H1 (cell line): Measurements from ENCODE around the gene TMEM151B. TPM values are rescaled to one million over a fixed set of nuclear protein-coding genes. Genes with fewer than 3 reads are reported as not detected.

ENCODE experiments used
- CTCF ChIA-PET: fragments of 300-600 bp; sonication (Branson Sonifier 250); formaldehyde crosslinking; loops from one replicate; lab custom pipeline; 2021; ENCODE audit not compliant: partially characterized antibody; lab: Charles Lee
- POLR2A ChIA-PET: fragments of 300-600 bp; sonication (Branson Sonifier 250); formaldehyde crosslinking; loops from one replicate; lab custom pipeline; 2021; ENCODE audit warnings: inconsistent platforms; ENCODE audit not compliant: partially characterized antibody; lab: Charles Lee
- DNase-seq, 2 experiments: peaks; one replicate each; pipeline versions ENCODE4 v3.0.0 to v3.0.0-alpha.2; 2010 to 2022; ENCODE audit warnings: low spot score in 2 of 2, low read depth in 1 of 2, mixed read lengths in 1 of 2
- FAIRE-seq: peaks from 2 replicates; lab custom pipeline; 2011; peaks lifted over from hg19 to GRCh38; lab: Jason Lieb, UNC
- H2AFZ ChIP-seq: 2 replicates; pipeline ENCODE4 v1.8.1; 2012; ENCODE audit warnings: low read length, inconsistent platforms
- H2AK5ac ChIP-seq: 2 replicates; pipeline ENCODE4 v1.6.1; 2013; ENCODE audit warnings: low read depth, low read length
- H2BK120ac ChIP-seq: replicated peaks from 2 replicates; pipeline ENCODE3; 2013; ENCODE audit warnings: low read depth, low read length, inconsistent platforms
- H2BK12ac ChIP-seq: 2 replicates; pipeline ENCODE4 v1.6.1; 2013; ENCODE audit warnings: low read depth, low read length
- H2BK15ac ChIP-seq: 2 replicates; pipeline ENCODE4 v1.6.1; 2013; ENCODE audit warnings: low read length
- H2BK20ac ChIP-seq: 2 replicates; pipeline ENCODE4 v1.6.1; 2013; ENCODE audit warnings: low read length
- H2BK5ac ChIP-seq: 2 replicates; pipeline ENCODE4 v1.6.1; 2013; ENCODE audit warnings: low read depth, low read length
- H3K14ac ChIP-seq: 2 replicates; pipeline ENCODE4 v1.6.1; 2013; ENCODE audit warnings: inconsistent platforms; ENCODE audit not compliant: insufficient read length
- H3K18ac ChIP-seq: 2 replicates; pipeline ENCODE4 v1.6.1; 2013; ENCODE audit warnings: low read length; ENCODE audit errors: extremely low read depth
- H3K23ac ChIP-seq: 2 replicates; pipeline ENCODE4 v1.6.1; 2013; ENCODE audit warnings: inconsistent platforms; ENCODE audit not compliant: insufficient read length
- H3K23me2 ChIP-seq: 2 replicates; pipeline ENCODE4 v1.6.1; 2013; ENCODE audit warnings: low read depth, low read length
- H3K27ac ChIP-seq: 2 replicates; pipeline ENCODE4 v1.6.1; 2011; ENCODE audit warnings: low read depth, low read length, inconsistent platforms
- H3K27me3 ChIP-seq, 4 experiments: replicated peaks in 1 of 4; 1 replicate in 1 of 4; 2 replicates in 3 of 4; pipeline versions ENCODE4 v1.6.1 to v1.8.1; 2011 to 2013; ENCODE audit warnings: low read length in 3 of 4, mild to moderate bottlenecking in 3 of 4, inconsistent platforms in 2 of 4, mixed read lengths in 2 of 4, moderate library complexity in 1 of 4; ENCODE audit not compliant: control insufficient read depth in 3 of 4, insufficient read depth in 3 of 4; ENCODE audit errors: extremely low read depth in 1 of 4
- H3K36me3 ChIP-seq, 4 experiments: 2 replicates each; pipeline versions ENCODE4 v1.6.1 to v1.8.1; 2011 to 2013; ENCODE audit warnings: mild to moderate bottlenecking in 4 of 4, low read length in 3 of 4, moderate library complexity in 2 of 4, control low read depth in 1 of 4, inconsistent platforms in 1 of 4; ENCODE audit not compliant: insufficient read depth in 4 of 4, control insufficient read depth in 2 of 4
- H3K4ac ChIP-seq: replicated peaks from 2 replicates; pipeline ENCODE3; 2013; ENCODE audit warnings: low read length, low read depth, mixed read lengths, inconsistent platforms; ENCODE audit not compliant: insufficient read length
- H3K4me1 ChIP-seq, 4 experiments: replicated peaks in 1 of 4; 1 replicate in 1 of 4; 2 replicates in 3 of 4; pipeline versions ENCODE4 v1.6.1 to v1.8.1; 2011 to 2013; ENCODE audit warnings: low read length in 3 of 4, inconsistent platforms in 2 of 4, mixed read lengths in 1 of 4; ENCODE audit not compliant: insufficient read depth in 4 of 4, control insufficient read depth in 3 of 4
- H3K4me2 ChIP-seq, 2 experiments: 2 replicates each; pipeline versions ENCODE4 v1.6.1 to v1.8.1; 2011 to 2013; ENCODE audit warnings: low read depth in 2 of 2, low read length in 2 of 2, control low read depth in 1 of 2, inconsistent platforms in 1 of 2, mild to moderate bottlenecking in 1 of 2; ENCODE audit not compliant: insufficient read depth in 1 of 2
- H3K4me3 ChIP-seq, 4 experiments: fragments of 200-600, 300-600 bp in 1 of 4; sonication (generic), shearing (Covaris generic), sonication (Bioruptor Twin) in 1 of 4; 2 replicates each; pipeline versions ENCODE4 v1.5.1 to v1.8.1; 2011 to 2016; ENCODE audit warnings: low read length in 4 of 4, low read depth in 3 of 4, control low read depth in 2 of 4, inconsistent platforms in 2 of 4, mild to moderate bottlenecking in 2 of 4, mixed read lengths in 1 of 4, moderate library complexity in 1 of 4; ENCODE audit not compliant: insufficient read depth in 2 of 4; ENCODE audit errors: extremely low read depth in 1 of 4
- H3K56ac ChIP-seq: replicated peaks from 2 replicates; pipeline ENCODE3; 2013; ENCODE audit warnings: low read depth, mild to moderate bottlenecking, mixed read lengths, low read length, inconsistent platforms; ENCODE audit not compliant: insufficient read length
- H3K79me1 ChIP-seq: 2 replicates; pipeline ENCODE4 v1.6.1; 2013; ENCODE audit warnings: low read depth, low read length, control low read depth
- H3K79me2 ChIP-seq, 2 experiments: 2 replicates each; pipeline versions ENCODE4 v1.6.1 to v1.8.1; 2012 to 2013; ENCODE audit warnings: low read length in 2 of 2, mild to moderate bottlenecking in 2 of 2, inconsistent platforms in 1 of 2; ENCODE audit not compliant: insufficient read depth in 2 of 2, control insufficient read depth in 1 of 2
- H3K9ac ChIP-seq, 4 experiments: replicated peaks in 1 of 4; 1 replicate in 1 of 4; 2 replicates in 3 of 4; pipeline versions ENCODE4 v1.6.1 to v1.8.1; 2011 to 2013; ENCODE audit warnings: low read depth in 3 of 4, low read length in 3 of 4, control low read depth in 2 of 4, mild to moderate bottlenecking in 2 of 4, moderate library complexity in 2 of 4, inconsistent platforms in 1 of 4; ENCODE audit errors: extremely low read depth in 1 of 4
- H3K9me3 ChIP-seq, 2 experiments: 2 replicates each; pipeline versions ENCODE4 v1.6.1 to v1.8.1; 2012 to 2013; ENCODE audit warnings: mild to moderate bottlenecking in 2 of 2, moderate library complexity in 2 of 2, control low read depth in 1 of 2, inconsistent platforms in 1 of 2, low read depth in 1 of 2, low read length in 1 of 2, mixed read lengths in 1 of 2; ENCODE audit not compliant: insufficient read depth in 2 of 2
- H4K20me1 ChIP-seq, 2 experiments: replicated peaks in 1 of 2; 2 replicates each; pipeline versions ENCODE3 to v1.8.1; 2011 to 2013; ENCODE audit warnings: inconsistent platforms in 2 of 2, low read length in 2 of 2, mild to moderate bottlenecking in 1 of 2; ENCODE audit not compliant: insufficient read depth in 2 of 2, control insufficient read depth in 1 of 2
- H4K5ac ChIP-seq: 2 replicates; pipeline ENCODE4 v1.6.1; 2013; ENCODE audit warnings: low read length, low read depth, mixed read lengths, inconsistent platforms; ENCODE audit not compliant: insufficient read length
- H4K8ac ChIP-seq: 2 replicates; pipeline ENCODE4 v1.8.0; 2013; ENCODE audit warnings: mild to moderate bottlenecking, moderate library complexity, low read length, inconsistent platforms; ENCODE audit not compliant: insufficient read depth; ENCODE audit errors: extremely low read depth
- H4K91ac ChIP-seq: replicated peaks from 2 replicates; pipeline ENCODE3; 2013; ENCODE audit warnings: low read length, mixed read lengths, inconsistent platforms; ENCODE audit not compliant: insufficient read length
- ATF2 ChIP-seq: IDR thresholded peaks from 2 replicates; pipeline ENCODE4 v1.6.1; 2012; ENCODE audit warnings: low read length, inconsistent platforms
- BACH1 ChIP-seq: IDR thresholded peaks from 2 replicates; pipeline ENCODE4 v1.6.1; 2012; ENCODE audit warnings: low read length, improper control_type of control experiment
- E2F6 ChIP-seq: IDR thresholded peaks from 2 replicates; pipeline ENCODE4 v1.6.1; 2012; ENCODE audit warnings: inconsistent platforms
- KDM1A ChIP-seq: fragments of 200-600, 300-600 bp; sonication (generic); IDR thresholded peaks from 2 replicates; pipeline ENCODE4 v1.7.1; 2016; ENCODE audit warnings: mild to moderate bottlenecking, low read length, borderline replicate concordance
- KDM4A ChIP-seq: IDR thresholded peaks from one replicate; pipeline ENCODE4 v1.7.1; 2012; ENCODE audit warnings: low read depth, mild to moderate bottlenecking, moderate library complexity, low read length, inconsistent platforms; ENCODE audit not compliant: severe bottlenecking
- PHF8 ChIP-seq: fragments of 200-600 bp; sonication (generic); conservative IDR thresholded peaks from 2 replicates; pipeline ENCODE4 v1.7.1; 2012; ENCODE audit warnings: low read depth, mild to moderate bottlenecking, inconsistent platforms, low read length, moderate library complexity
- POLR2A ChIP-seq, 2 experiments: IDR thresholded peaks; 1 replicate in 1 of 2; 2 replicates in 1 of 2; pipeline ENCODE4 v1.6.1; 2011; ENCODE audit warnings: low read depth in 2 of 2, low read length in 2 of 2, mild to moderate bottlenecking in 2 of 2; ENCODE audit errors: control extremely low read depth in 1 of 2
- RNF2 ChIP-seq: fragments of 200-900, 300-1000 bp; sonication (generic); IDR thresholded peaks from 2 replicates; pipeline ENCODE4 v1.7.1; 2016; ENCODE audit warnings: borderline replicate concordance, low read depth, mild to moderate bottlenecking, antibody characterized with exemption, low read length; ENCODE audit not compliant: poor library complexity, severe bottlenecking; ENCODE audit errors: missing control alignments
- SAP30 ChIP-seq: fragments of 300-600 bp; sonication (generic); IDR thresholded peaks from 2 replicates; pipeline ENCODE4 v1.7.1; 2012; ENCODE audit warnings: low read length, moderate library complexity, mild to moderate bottlenecking, inconsistent platforms; ENCODE audit not compliant: insufficient read depth, insufficient replicate concordance
- WGBS, 2 experiments: shearing (Covaris generic) in 1 of 2; methylation state at CpG; one replicate each; pipeline versions ENCODE4 v1.1.6 to v1.1.7; 2013 to 2015; ENCODE audit warnings: low lambda C conversion rate in 2 of 2, mixed read lengths in 2 of 2, inconsistent platforms in 1 of 2, low coverage in 1 of 2, missing lambda C conversion rate in 1 of 2; ENCODE audit not compliant: insufficient replicate concordance in 2 of 2, insufficient coverage in 1 of 2, insufficient read length in 1 of 2; ENCODE audit errors: extremely low coverage in 1 of 2, missing lambda C conversion rate in 1 of 2; 5-methylcytosine and 5-hydroxymethylcytosine counted together
- polyA plus RNA-seq, 7 experiments: library from polyadenylated mRNA; depleted of rRNA in 3 of 7; stranded (reverse) in 5 of 7; unstranded in 2 of 7; fragments of >200 nt in 5 of 7; fragments of 200-250 nt in 2 of 7; gene quantifications; 1 replicate in 5 of 7; 2 replicates in 1 of 7; 4 replicates in 1 of 7; pipeline versions ENCODE4 v1.2.1 to v1.2.3, GENCODE V29; 2011 to 2013; ENCODE audit warnings: missing spikeins in 2 of 7, mixed read lengths in 2 of 7
- total RNA-seq: library from RNA; stranded (reverse); fragmentation: NEBNext Ultra II Directional; extraction: Animal tissue kit (Norgen Biotek cat#: 25700); gene quantifications from 2 replicates; pipeline ENCODE4 v1.2.1, GENCODE V29; 2021
- TF ChIP-seq, protein P1 (sequence below): IDR thresholded peaks from 2 replicates; pipeline ENCODE4 v1.6.1; 2012; ENCODE audit warnings: inconsistent platforms

Gene TMEM151B
- total and polyA plus RNA-seq, 2 of the 8 experiments (the other 6 are each of a cell fraction or from before 2014, with no cell fraction given), result 8.0 to 15.5 TPM

DNA sequence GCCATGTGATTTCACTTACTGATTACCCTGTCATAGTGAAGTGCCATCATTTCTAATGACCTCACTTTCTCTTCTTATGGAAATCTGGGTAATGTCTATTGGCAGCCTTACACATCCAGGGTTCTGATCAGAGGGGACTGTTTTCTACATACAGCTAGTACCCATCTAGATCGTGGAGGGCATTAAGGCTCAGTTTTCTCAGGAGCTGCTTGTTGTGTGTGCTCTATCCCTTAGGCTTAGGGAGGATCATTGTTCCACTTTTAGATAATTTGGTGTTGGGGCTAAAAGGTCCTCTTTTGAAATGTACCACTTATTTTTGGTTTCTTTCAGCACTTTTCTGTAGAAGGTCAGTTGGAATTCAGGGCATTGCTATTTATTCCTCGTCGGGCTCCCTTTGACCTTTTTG lies 19.5 kb upstream of the TMEM151B start:
- CTCF ChIA-PET, result interaction anchor here (1.1 to 2.4 kb wide), 4 partner anchors 16 to 156 kb away, joined by 3 to 19 read pairs (median 5); no protein-coding TSS in a partner anchor
- TF ChIP-seq KDM1A (no peak), RNF2 (no peak), E2F6 (no peak), POLR2A (IDR thresholded peaks at IDR 0.05; ENCODE audit: control extremely low read depth in 1 of 2, low read depth in 2 of 2, low read length in 2 of 2) (peak in 1 of 2 experiments; percentile 70; a peak in 2 of 3 replicates), SAP30 (no peak), ATF2 (0 out of 2 replicates have a peak, but pooled peaks have one; percentile 43), PHF8 (no peak), BACH1 (no peak), KDM4A (no peak)
- TF ChIP-seq, protein P1, sequence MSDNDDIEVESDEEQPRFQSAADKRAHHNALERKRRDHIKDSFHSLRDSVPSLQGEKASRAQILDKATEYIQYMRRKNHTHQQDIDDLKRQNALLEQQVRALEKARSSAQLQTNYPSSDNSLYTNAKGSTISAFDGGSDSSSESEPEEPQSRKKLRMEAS, result no peak
- Histone ChIP-seq H3K36me3 (peaks cover 54 to 79% (median 68%) of the 10 kb centered on the region in 4 experiments), H2BK15ac (no peak overlapping the region), H2BK5ac (no peak overlapping the region), H3K79me2 (peaks cover 27 to 58% of the 10 kb centered on the region in 2 experiments), H3K4me1 (peaks cover 3 to 15% (median 8%) of the 10 kb centered on the region in 4 experiments), H2AFZ (no peak overlapping the region), H2BK20ac (no peak overlapping the region), H2BK120ac (no peak overlapping the region), H2AK5ac (no peak overlapping the region), H3K9me3 (no peaks in the 10 kb centered on the region), H3K4ac (no peak overlapping the region), H3K4me3 (no peak overlapping the region), H4K8ac (no peak overlapping the region), H3K14ac (no peak overlapping the region), H4K91ac (no peak overlapping the region), H2BK12ac (no peak overlapping the region), H3K23ac (no peak overlapping the region), H4K20me1 (peaks cover 37 to 46% of the 10 kb centered on the region in 2 experiments), H3K18ac (no peak overlapping the region), H3K27me3 (no peaks in the 10 kb centered on the region), H3K4me2 (0 out of 4 replicates have a peak overlapping the region, but pooled peaks of 1 of the 2 experiments have one; percentile 12), H3K23me2 (peaks cover 7% of the 10 kb centered on the region), H3K9ac (no peak overlapping the region), H3K27ac (no peak overlapping the region), H3K79me1 (no peaks in the 10 kb centered on the region; the same call in 1 of the 2 replicates), H4K5ac (no peak overlapping the region), H3K56ac (no peak overlapping the region)
- POLR2A ChIA-PET, result interaction anchor here (0.8 to 15.1 kb wide), 12 partner anchors 10 to 135 kb away, joined by 3 to 581 read pairs (median 6); partner anchors contain the start of genes HSP90AB1, NFKBIE, SLC29A1 and TMEM151B
- DNase-seq (no peak), FAIRE-seq (no peak)
- WGBS, 2 experiments, result 93% methylated on average over 3 of the region's 3 CpGs; no CpG with 5 or more reads in 1 of the 2 experiments
